Measurements from ENCODE around the gene MBD5.

MBD5 gene

GRCh38 chr2:148546270-148546669 is 525.4 kb downstream of the MBD5 start:
- no peak for DNase-seq (ENCODE audit: low read depth in 2 of 2)

- DNase-seq (ENCODE audit: low read depth in 2 of 2) = no peak
Observed at GRCh38 chr2:148548716-148549400, 528.0 kb downstream of the MBD5 start.

- no peak for DNase-seq (ENCODE audit: low read depth in 2 of 2)
Observed at GRCh38 chr2:148552675-148553331, 531.9 kb downstream of the MBD5 start.

- no peak for DNase-seq (ENCODE audit: low read depth in 2 of 2)
Observed at GRCh38 chr2:148553332-148553887, 532.5 kb downstream of the MBD5 start.

- no peak for DNase-seq (ENCODE audit: low read depth in 2 of 2)
Observed at GRCh38 chr2:148554459-148555247, 533.8 kb downstream of the MBD5 start.

- no peak for DNase-seq (ENCODE audit: low read depth in 2 of 2)
Observed at GRCh38 chr2:148555622-148556294, 534.9 kb downstream of the MBD5 start.

GRCh38 chr2:148557844-148558436 is 537.0 kb downstream of the MBD5 start:
- no peak for DNase-seq (ENCODE audit: low read depth in 2 of 2)

- no peak for DNase-seq (ENCODE audit: low read depth in 2 of 2)
Observed at GRCh38 chr2:148560496-148560895, 539.6 kb downstream of the MBD5 start.

GRCh38 chr2:148561389-148561788 is 540.5 kb downstream of the MBD5 start:
- DNase-seq (ENCODE audit: low read depth in 2 of 2) = no peak

- no peak for DNase-seq (ENCODE audit: low read depth in 2 of 2)
Observed at GRCh38 chr2:148565272-148565894, 544.5 kb downstream of the MBD5 start.
